ENCODE results near the gene HOMEZ.

HOMEZ gene

GRCh38 chr14:23294734-23295561 is 9.0 kb upstream of the HOMEZ start (continued):
- no peak for TF ChIP-seq ZNF266 (tag by site-specific recombination; IDR thresholded peaks at IDR 0.05; ENCODE audit: low read depth)
- TF ChIP-seq ZNF2 (tag by site-specific recombination; IDR thresholded peaks at IDR 0.05), result peak; percentile 78; the same call in 1 of the 2 replicates
- TF ChIP-seq ZNF549 (tag by site-specific recombination; IDR thresholded peaks at IDR 0.05), result no peak
- TF ChIP-seq PRDM2 (tag by site-specific recombination; IDR thresholded peaks at IDR 0.05; ENCODE audit: borderline replicate concordance), result no peak
- TF ChIP-seq ZBTB20 (tag by site-specific recombination; IDR thresholded peaks at IDR 0.05), result no peak
- no peak for TF ChIP-seq GLIS1 (tag by site-specific recombination; IDR thresholded peaks at IDR 0.05)
- TF ChIP-seq KLF16 (tag by site-specific recombination; IDR thresholded peaks at IDR 0.05), result 0 out of 2 replicates have a peak, but pooled peaks have one; percentile 50
- no peak for TF ChIP-seq MYNN (tag by site-specific recombination; IDR thresholded peaks at IDR 0.05; ENCODE audit: borderline replicate concordance)
- TF ChIP-seq ZNF214 (tag by site-specific recombination; IDR thresholded peaks at IDR 0.05; ENCODE audit: borderline replicate concordance), result no peak
- no peak for TF ChIP-seq ZBTB6 (tag by site-specific recombination; IDR thresholded peaks at IDR 0.05)
- TF ChIP-seq SP2 (tag by site-specific recombination; IDR thresholded peaks at IDR 0.05), result no peak
- TF ChIP-seq ZNF112 (tag by site-specific recombination; IDR thresholded peaks at IDR 0.05), result no peak
- no peak for TF ChIP-seq ZNF133 (tag by site-specific recombination; IDR thresholded peaks at IDR 0.05)
- TF ChIP-seq ZNF138 (tag by site-specific recombination; IDR thresholded peaks at IDR 0.05; ENCODE audit: borderline replicate concordance), result no peak
- TF ChIP-seq ZNF37A (tag by site-specific recombination; IDR thresholded peaks at IDR 0.05), result no peak
- no peak for TF ChIP-seq ZNF48 (tag by site-specific recombination; IDR thresholded peaks at IDR 0.05)
- TF ChIP-seq YY1 (tag by site-specific recombination; IDR thresholded peaks at IDR 0.05), result no peak
- TF ChIP-seq HOXD13 (CRISPR knock-in tag; IDR thresholded peaks at IDR 0.05; ENCODE audit: borderline replicate concordance), result no peak
- TF ChIP-seq ZNF623 (tag by site-specific recombination; IDR thresholded peaks at IDR 0.05), result no peak
- no peak for TF ChIP-seq ZNF175 (tag by site-specific recombination; IDR thresholded peaks at IDR 0.05)
- no peak for TF ChIP-seq ZSCAN23 (tag by site-specific recombination; IDR thresholded peaks at IDR 0.05)
- TF ChIP-seq HOXC10 (CRISPR knock-in tag; IDR thresholded peaks at IDR 0.05), result no peak
- TF ChIP-seq ZNF610 (tag by site-specific recombination; IDR thresholded peaks at IDR 0.05; ENCODE audit: borderline replicate concordance), result peak; percentile 58; the same call in 1 of the 2 replicates
- peak; percentile 97 for TF ChIP-seq ZNF362 (tag by site-specific recombination; IDR thresholded peaks at IDR 0.05)
- TF ChIP-seq ZBTB48 (tag by site-specific recombination; IDR thresholded peaks at IDR 0.05), result no peak
- TF ChIP-seq ZNF398 (tag by site-specific recombination; IDR thresholded peaks at IDR 0.05), result no peak
- no peak for TF ChIP-seq ZNF221 (tag by site-specific recombination; IDR thresholded peaks at IDR 0.05; ENCODE audit: borderline replicate concordance)
- TF ChIP-seq GFI1B (tag by site-specific recombination; IDR thresholded peaks at IDR 0.05), result 0 out of 2 replicates have a peak, but pooled peaks have one; percentile 7
- TF ChIP-seq OSR2 (tag by site-specific recombination; IDR thresholded peaks at IDR 0.05), result no peak
- peak; percentile 66; the same call in 1 of the 2 replicates for TF ChIP-seq ZNF629 (tag by site-specific recombination; IDR thresholded peaks at IDR 0.05)
- TF ChIP-seq KLF10 (tag by site-specific recombination; IDR thresholded peaks at IDR 0.05), result 0 out of 2 replicates have a peak, but pooled peaks have one; percentile 24
- TF ChIP-seq KLF9 (tag by site-specific recombination; IDR thresholded peaks at IDR 0.05; ENCODE audit: low read depth), result no peak; the same call in 1 of the 2 replicates
